Testis (tissue), 3 donors: ENCODE measurements around the gene CHD9NB. TPM values are rescaled to one million over a fixed set of nuclear protein-coding genes. Genes with fewer than 3 reads are reported as not detected.
"Not testable (repeated sequence)": the region's sequence is repeated elsewhere in the genome, so short reads cannot be mapped to it uniquely, and the experiment has no call there.

ENCODE experiments used
- DNase-seq: peaks from one replicate; pipeline ENCODE4 v3.0.0-alpha.2; 2019
- H3K27ac ChIP-seq, 2 donors: fragments of 200-600 bp; sonication (generic); one replicate each; pipeline ENCODE4 v1.5.1; 2019
- H3K27me3 ChIP-seq: fragments of 200-600 bp; sonication (generic); one replicate; pipeline ENCODE4 v1.5.1; 2019
- H3K36me3 ChIP-seq: fragments of 200-600 bp; sonication (generic); one replicate; pipeline ENCODE4 v1.5.1; 2017; ENCODE audit warnings: low read depth; ENCODE audit errors: missing control alignments
- H3K4me1 ChIP-seq: fragments of 200-600 bp; sonication (generic); one replicate; pipeline ENCODE4 v1.5.1; 2019
- H3K4me3 ChIP-seq, 2 donors: fragments of 200-600 bp; sonication (generic); one replicate each; pipeline ENCODE4 v1.5.1; 2017 to 2019
- H3K9me3 ChIP-seq: fragments of 200-600 bp; sonication (generic); one replicate; pipeline ENCODE4 v1.5.1; 2017
- POLR2A ChIP-seq: fragments of 450-650 bp; IDR thresholded peaks from one replicate; pipeline ENCODE4 v1.6.1; 2017; ENCODE audit warnings: antibody characterized with exemption, mild to moderate bottlenecking, moderate library complexity
- WGBS, 2 donors: methylation state at CpG; one replicate each; pipeline ENCODE4 v1.1.5; 2018; 5-methylcytosine and 5-hydroxymethylcytosine counted together
- intact Hi-C: fragments of 100-400 bp; cut with DNase I; formaldehyde crosslinking; loops from one replicate; pipeline ENCODE4 v1.15.1; 2023; ENCODE audit warnings: low total_unique reads
- polyA plus RNA-seq: library from polyadenylated mRNA; stranded (reverse); fragments of 350-450 nt; fragmentation: Illumina TruSeq; extraction: RNeasy Lipid Tissue Mini Kit (QIAGEN cat#74804); gene quantifications from one replicate; pipeline ENCODE4 v1.2.3, GENCODE V29; 2014; ENCODE audit warnings: low read depth, low replicate concordance; ENCODE audit not compliant: insufficient read depth
- total RNA-seq, 2 donors: library from RNA; depleted of rRNA; stranded (reverse); fragments of >200 nt; gene quantifications; one replicate each; pipeline ENCODE4 v1.2.3, GENCODE V29; 2016
- TF ChIP-seq, protein P1 (sequence below), 3 experiments: fragments of 450-650 bp in 2 of 3; fragments of 200-600 bp in 1 of 3; sonication (generic) in 1 of 3; IDR thresholded peaks; one replicate each; pipeline ENCODE4 v1.5.1; 2016 to 2019; ENCODE audit warnings: antibody characterized with exemption in 3 of 3, mild to moderate bottlenecking in 2 of 3, moderate library complexity in 1 of 3

CHD9NB gene
- total and polyA plus RNA-seq, 3 donors from 2014 or later: 0.79 to 3.0 TPM; not detected in 1

- Histone ChIP-seq H3K36me3 (no peaks in the 10 kb centered on the region), H3K9me3 (no peaks in the 10 kb centered on the region), H3K4me3 (peak overlapping the region; percentile 57 to 66), H3K4me1 (no peaks in the 10 kb centered on the region), H3K27me3 (no peaks in the 10 kb centered on the region), H3K27ac (peak overlapping the region; percentile 55 to 70)
- WGBS, 2 donors: 19 to 20% methylated on average over 10 of the region's 10 CpGs
- TF ChIP-seq, protein P1, sequence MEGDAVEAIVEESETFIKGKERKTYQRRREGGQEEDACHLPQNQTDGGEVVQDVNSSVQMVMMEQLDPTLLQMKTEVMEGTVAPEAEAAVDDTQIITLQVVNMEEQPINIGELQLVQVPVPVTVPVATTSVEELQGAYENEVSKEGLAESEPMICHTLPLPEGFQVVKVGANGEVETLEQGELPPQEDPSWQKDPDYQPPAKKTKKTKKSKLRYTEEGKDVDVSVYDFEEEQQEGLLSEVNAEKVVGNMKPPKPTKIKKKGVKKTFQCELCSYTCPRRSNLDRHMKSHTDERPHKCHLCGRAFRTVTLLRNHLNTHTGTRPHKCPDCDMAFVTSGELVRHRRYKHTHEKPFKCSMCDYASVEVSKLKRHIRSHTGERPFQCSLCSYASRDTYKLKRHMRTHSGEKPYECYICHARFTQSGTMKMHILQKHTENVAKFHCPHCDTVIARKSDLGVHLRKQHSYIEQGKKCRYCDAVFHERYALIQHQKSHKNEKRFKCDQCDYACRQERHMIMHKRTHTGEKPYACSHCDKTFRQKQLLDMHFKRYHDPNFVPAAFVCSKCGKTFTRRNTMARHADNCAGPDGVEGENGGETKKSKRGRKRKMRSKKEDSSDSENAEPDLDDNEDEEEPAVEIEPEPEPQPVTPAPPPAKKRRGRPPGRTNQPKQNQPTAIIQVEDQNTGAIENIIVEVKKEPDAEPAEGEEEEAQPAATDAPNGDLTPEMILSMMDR (IDR thresholded peaks at IDR 0.05): no peak
- no peak for TF ChIP-seq POLR2A
- peak; percentile 36 for DNase-seq
- intact Hi-C loops: loop anchor here (2.0 kb wide), 1 partner anchor 75 kb away; no protein-coding TSS in a partner anchor
Observed at GRCh38 chr16:53055541-53056391, 3.1 kb upstream of the CHD9NB start.

GRCh38 chr16:53054670-53055485 lies 2.2 kb upstream of the CHD9NB start, which contains the start of gene CHD9:
Gene CHD9, plus strand, starts transcription at chr16:53054991. Its CDS starts 101,099 bp downstream, at chr16:53156090.
- Histone ChIP-seq H3K27me3 (no peaks in the 10 kb centered on the region), H3K9me3 (no peaks in the 10 kb centered on the region), H3K36me3 (no peaks in the 10 kb centered on the region), H3K27ac (peak within 1 kb of the TSS; percentile 55 to 70), H3K4me1 (no peaks in the 10 kb centered on the region), H3K4me3 (peak within 1 kb of the TSS; percentile 57 to 66)
- WGBS, 2 donors: 0% methylated on average over 3 to 53 of the region's 62 CpGs
- no peak for TF ChIP-seq POLR2A
- TF ChIP-seq, protein P1 (IDR thresholded peaks at IDR 0.05): peak; percentile 98
- intact Hi-C loops: loop anchor here (2.0 kb wide), 1 partner anchor 76 kb away; no protein-coding TSS in a partner anchor
- peak; percentile 87 for DNase-seq

- TF ChIP-seq, protein P1 (IDR thresholded peaks at IDR 0.05): no peak
- TF ChIP-seq POLR2A: no peak
- WGBS, 2 donors: 30 to 46% methylated on average over 13 of the region's 13 CpGs
- DNase-seq: peak; percentile 74
- Histone ChIP-seq H3K36me3 (no peaks in the 10 kb centered on the region), H3K4me1 (no peaks in the 10 kb centered on the region), H3K9me3 (no peaks in the 10 kb centered on the region), H3K27ac (peak overlapping the region in 1 of 2 donors; percentile 55), H3K27me3 (no peaks in the 10 kb centered on the region), H3K4me3 (peak overlapping the region; percentile 57 to 66)
- intact Hi-C loops: loop anchor here (2.0 kb wide), 1 partner anchor 77 kb away; no protein-coding TSS in a partner anchor
Observed at GRCh38 chr16:53053967-53054669, 1.4 kb upstream of the CHD9NB start.

DNA sequence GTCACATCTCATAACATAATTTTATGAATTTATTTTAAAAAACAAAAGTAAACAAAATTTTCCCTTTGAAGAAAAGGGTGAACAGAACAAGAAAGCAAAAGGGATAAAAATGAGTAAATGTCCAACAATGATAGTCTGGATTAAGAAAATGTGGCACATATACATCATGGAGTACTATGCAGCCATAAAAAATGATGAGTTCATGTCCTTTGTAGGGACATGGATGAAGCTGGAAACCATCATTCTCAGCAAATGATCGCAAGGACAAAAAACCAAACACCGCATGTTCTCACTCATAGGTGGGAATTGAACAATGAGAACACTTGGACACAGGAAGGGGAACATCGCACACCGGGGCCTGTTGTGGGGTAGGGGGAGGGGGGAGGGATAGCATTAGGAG lies 1.4 kb downstream of the CHD9NB start:
- H3K36me3 ChIP-seq, H3K9me3 ChIP-seq, H3K27me3 ChIP-seq, H3K4me3 ChIP-seq, H3K27ac ChIP-seq, intact Hi-C loops, DNase-seq, H3K4me1 ChIP-seq: not testable (repeated sequence)
- 95 to 98% methylated on average over 4 of the region's 4 CpGs for WGBS, 2 donors
